SK-N-SH treated with all-trans-retinoic acid at 6 μM for 48 hours (cell line): ENCODE measurements around the gene SFPQ.

Experiments used
- CSDC2 ChIP-seq: fragments of 250-450 bp; sonication (Bioruptor Pico); IDR thresholded peaks from 2 replicates; pipeline ENCODE4 v1.5.0; 2020; ENCODE audit warnings: mild to moderate bottlenecking, moderate library complexity
- TCF4 ChIP-seq: fragments of 250-450 bp; sonication (Bioruptor Pico); IDR thresholded peaks from 2 replicates; pipeline ENCODE4 v1.8.0; 2021; ENCODE audit warnings: mild to moderate bottlenecking, moderate library complexity, borderline replicate concordance
- TSHZ2 ChIP-seq: fragments of 250-450 bp; sonication (Bioruptor Pico); IDR thresholded peaks from 2 replicates; pipeline ENCODE4 v1.5.0; 2020; ENCODE audit warnings: mild to moderate bottlenecking, moderate library complexity

GRCh38 chr1:35222322-35223083 lies 29.6 kb upstream of the SFPQ start:
- TF ChIP-seq TCF4 (CRISPR knock-in tag) = no peak
- no peak for TF ChIP-seq CSDC2 (CRISPR knock-in tag)
- TF ChIP-seq TSHZ2 (CRISPR knock-in tag) = no peak
